IPS-NIHi11 (cell line): ENCODE data around the gene GMNN.
A peak's percentile ranks its signal among the peaks of the same experiment; 100 is the strongest.
"Not testable (repeated sequence)": the region's sequence is repeated elsewhere in the genome, so short reads cannot be mapped to it uniquely, and the experiment has no call there.

Experiments used
- DNase-seq: peaks from one replicate; pipeline ENCODE4 v3.0.0; 2012; ENCODE audit warnings: mixed read lengths, low spot score

GMNN gene

DNA sequence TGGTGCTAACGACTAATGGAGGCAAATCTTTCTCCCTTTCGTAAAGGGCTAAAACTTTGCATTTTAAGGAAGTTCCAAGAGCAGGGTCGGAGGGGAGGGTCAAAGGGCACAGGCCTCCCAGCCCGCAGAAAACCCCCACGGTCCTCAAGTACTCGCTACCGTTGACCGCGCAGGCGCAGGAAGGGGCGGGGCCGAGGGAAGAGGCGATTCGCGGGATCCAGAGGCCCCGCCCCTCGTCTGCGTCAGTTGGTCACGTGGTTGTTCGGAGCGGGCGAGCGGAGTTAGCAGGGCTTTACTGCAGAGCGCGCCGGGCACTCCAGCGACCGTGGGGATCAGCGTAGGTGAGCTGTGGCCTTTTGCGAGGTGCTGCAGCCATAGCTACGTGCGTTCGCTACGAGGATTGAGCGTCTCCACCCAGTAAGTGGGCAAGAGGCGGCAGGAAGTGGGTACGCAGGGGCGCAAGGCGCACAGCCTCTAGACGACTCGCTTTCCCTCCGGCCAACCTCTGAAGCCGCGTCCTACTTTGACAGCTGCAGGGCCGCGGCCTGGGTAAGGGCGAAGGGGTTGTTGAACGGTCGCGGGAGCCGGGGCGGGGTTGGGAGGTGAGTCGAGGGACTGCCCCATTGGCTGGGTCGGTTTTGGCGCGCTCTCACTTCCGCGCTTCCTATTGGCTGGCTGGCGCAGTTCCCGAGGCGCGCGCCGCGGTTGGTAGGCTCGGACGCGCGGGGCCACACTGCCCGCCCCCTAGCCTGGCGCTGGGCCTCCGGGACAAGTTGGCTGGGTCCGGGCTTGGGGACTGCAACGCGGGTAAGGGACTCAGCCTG lies at the start of gene GMNN:
TSS of gene GMNN (plus strand) at position 242 of the 824 bp plus-strand sequence. CDS start 2,310 bp downstream, outside the sequence.
- peak; percentile 96 for DNase-seq

DNA sequence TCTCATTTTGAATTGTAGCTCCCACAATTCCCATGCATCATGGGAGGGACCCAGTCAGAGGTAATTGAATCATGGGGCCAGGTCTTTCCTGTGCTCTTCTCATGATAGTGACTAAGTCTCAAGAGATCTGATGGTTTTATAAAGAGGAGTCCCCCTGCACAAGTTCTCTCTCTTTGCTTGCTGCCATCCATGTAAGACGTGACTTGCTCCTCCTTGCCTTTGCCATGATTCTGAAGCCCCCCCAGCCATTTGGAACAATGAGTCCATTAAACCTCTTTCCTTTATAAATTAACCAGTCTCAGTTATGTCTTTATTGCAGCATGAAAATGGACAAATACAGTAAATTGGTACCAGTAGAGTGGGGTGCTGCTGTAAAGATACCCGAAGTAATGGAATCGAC lies 44.1 kb upstream of the GMNN start:
- not testable (repeated sequence) for DNase-seq

DNA sequence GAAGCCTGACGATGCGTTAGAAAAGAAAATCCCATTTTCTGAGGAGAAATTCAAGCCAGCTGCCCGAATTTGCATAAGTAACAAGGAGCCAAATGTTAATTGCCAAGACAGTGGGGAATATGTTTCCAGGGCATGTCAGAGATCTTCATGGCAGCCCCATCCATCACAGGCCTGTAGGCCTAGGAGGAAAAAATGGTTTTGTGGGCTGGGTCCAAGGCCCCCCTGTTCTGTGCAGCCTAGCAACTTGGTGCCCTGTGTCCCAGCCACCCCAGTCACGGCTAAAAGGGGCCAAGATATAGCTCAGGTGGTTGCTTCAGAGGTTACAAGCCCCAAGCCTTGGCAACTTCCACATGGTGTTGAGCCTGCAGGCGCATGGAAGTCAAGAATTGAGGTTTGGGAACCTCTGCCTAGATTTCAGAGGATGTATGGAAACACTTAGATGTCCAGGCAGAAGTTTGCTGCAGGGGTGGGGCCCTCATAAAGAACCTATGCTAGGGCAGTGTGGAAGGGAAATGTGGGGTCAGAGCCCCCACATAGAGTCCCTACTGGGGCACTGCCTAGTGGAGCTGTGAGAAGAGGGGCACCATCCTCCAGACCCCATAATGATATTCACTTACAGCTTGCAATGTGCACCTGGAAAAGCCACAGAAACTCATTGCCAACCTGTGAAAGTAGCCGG lies 43.1 kb upstream of the GMNN start:
- DNase-seq: not testable (repeated sequence)

GRCh38 chr6:24734166-24734565 lies 40.6 kb upstream of the GMNN start:
- no peak for DNase-seq

DNA sequence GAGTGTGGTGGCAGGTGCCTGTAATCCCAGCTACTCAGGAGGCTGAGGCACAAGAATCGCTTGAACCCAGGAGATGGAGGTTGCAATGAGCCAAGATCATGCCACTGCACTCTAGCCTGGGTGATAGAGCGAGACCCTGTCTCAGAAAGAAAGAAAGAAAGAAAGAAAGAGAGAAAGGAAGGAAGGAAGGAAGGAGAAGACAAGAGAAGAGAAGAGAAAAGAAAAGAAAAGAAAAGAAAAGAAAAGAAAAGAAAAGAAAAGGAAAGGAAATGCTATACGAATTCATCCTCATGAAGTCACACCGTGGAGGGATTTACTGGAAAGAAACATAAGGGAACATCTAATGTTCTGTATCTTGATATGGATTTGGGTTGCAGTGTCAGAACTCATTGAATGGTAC lies 40.0 kb upstream of the GMNN start:
- not testable (repeated sequence) for DNase-seq

GRCh38 chr6:24738741-24739140 lies 36.0 kb upstream of the GMNN start:
- no peak for DNase-seq

GRCh38 chr6:24740861-24741260 lies 33.9 kb upstream of the GMNN start:
- DNase-seq: no peak

GRCh38 chr6:24742216-24742738 lies 32.5 kb upstream of the GMNN start:
- DNase-seq: no peak

DNA sequence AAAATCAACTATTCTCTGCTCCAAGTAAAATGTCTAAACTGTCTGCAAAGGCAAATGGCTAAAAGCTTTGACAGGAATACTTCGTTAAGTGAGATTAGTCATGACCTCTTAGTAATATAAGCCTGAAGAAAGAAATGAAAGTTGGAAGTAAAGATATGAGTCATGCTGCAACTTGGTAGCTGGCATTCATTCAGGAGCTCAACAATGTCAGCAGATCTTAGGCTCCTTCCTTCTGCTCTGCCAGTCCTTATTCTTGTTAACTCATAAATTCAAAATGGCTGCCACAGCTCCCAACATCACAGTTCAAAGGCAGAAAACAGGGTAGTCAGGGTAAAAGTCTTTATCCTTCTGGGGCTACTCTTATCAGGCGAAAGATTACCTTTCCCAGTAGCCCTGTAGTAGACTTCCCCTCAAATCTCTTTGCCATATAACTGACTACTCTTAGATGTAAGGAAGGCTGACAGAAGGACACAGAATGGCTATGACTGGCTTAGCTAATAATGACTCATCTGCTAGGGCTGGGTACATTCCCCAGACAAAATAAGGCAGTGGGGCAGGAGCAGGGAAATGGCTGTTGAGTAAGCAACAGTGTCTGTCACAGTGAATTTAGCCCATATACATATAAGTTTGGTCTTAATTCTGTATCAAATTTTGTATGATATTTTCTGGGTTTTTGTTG lies 31.3 kb upstream of the GMNN start:
- peak; percentile 17 for DNase-seq

DNA sequence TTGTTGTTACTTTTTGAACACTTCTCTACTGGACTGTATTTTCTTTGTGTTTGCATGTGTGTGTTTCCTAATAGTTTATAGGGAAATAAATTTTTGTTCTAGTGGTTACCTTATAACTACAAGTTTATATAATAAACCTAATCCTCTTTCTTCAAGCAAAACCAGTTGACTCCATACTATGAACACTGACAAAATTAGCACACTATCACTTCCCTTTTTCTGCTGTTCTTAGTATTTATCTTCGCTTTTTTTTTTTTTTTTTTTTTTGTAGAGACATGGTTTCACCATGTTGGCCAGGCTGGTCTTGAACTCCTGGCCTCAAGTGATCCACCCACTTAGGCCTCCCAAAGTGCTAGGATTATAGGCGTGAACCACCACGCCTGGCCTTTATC lies 30.8 kb upstream of the GMNN start:
- no peak for DNase-seq

DNA sequence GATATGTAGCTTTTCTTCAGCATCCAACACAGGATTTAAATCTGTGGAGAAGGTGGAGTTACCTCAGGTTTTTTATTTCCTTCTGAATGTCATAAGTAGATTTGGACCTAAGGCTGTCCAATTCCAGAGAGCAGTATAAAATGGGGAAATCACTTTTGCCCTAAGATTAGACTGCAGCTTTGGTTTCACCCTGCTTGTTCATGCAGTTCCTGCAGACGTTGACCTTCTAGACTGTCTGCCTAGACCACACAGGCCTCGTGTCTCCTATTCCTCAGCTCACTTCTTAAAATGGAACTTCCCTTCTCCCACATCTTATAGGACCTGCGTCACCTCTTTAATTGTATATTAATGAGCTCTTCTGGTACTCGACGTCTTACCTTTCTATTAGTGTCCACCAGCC lies 29.8 kb upstream of the GMNN start:
- DNase-seq: no peak

GRCh38 chr6:24749297-24749696 lies 25.4 kb upstream of the GMNN start:
- DNase-seq: no peak

GRCh38 chr6:24750878-24751277 lies 23.9 kb upstream of the GMNN start:
- DNase-seq: not testable (repeated sequence)

DNA sequence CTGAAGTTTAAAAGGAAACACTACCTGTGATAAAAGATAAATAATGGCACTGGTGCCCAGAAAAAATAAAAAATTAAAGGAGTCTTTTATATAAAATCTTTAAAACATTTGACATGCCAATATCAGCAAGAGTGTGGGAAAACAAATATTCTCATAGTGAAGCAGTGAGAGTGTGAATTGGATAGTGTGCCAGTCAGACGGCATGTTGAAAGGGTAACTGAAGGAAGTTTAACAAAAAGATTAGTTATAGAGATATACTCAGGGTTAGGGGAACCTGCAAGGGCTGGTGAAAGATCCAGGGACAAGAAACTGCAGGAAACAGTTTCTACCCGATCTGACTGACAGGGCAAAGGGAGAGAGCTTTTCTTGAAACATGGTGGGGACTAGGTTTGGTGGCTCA lies 22.2 kb upstream of the GMNN start:
- no peak for DNase-seq

DNA sequence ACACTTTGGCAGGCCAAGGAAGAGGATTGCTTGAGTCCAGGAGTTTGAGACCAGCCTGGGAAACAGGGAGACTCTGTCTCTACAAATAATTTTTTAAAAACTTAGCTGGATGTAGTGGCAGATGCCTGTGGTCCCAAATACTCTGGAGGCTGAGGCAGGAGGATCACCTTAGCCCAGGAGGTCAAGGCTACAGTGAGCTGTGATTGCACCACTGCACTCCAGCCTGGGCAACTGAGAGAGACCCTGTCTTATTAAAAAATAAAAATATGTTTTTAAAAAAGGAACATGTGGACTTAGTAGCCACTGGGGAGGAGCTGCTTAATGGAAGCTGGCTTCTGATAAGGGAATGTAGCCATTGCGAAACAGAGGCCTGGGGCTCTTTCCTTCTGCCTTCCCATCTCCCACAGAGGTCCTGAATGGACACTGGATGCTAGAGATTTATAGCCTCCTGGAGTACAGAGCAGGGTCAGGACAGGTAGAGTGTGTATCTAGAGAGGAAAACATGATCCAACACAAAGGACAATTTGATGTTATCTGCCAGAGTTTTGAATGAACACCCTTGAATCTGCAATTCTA lies 21.7 kb upstream of the GMNN start:
- no peak for DNase-seq

GRCh38 chr6:24753545-24753944 lies 21.2 kb upstream of the GMNN start:
- no peak for DNase-seq

- not testable (repeated sequence) for DNase-seq
Observed at GRCh38 chr6:24754378-24754777, 20.4 kb upstream of the GMNN start.

DNA sequence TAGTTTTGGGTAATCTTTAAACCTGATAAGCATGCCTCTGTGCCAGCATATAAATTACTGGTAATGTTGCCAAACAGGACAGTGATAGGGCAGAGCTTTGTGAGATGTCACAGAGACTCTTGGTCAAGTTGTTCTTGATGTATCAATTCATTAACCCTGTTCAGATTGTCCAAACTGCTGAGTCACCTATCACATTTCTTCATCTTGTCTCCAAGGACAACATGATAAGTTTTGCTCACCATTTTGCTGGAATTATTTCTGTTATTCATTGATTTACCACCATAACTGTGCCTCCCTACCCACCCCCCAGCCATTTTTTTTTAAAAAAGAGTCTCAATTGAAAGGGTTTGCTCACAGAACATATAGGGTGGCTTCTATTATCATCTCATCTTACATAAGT lies 19.5 kb upstream of the GMNN start:
- DNase-seq: no peak

- DNase-seq: no peak
Observed at GRCh38 chr6:24757611-24758010, 17.1 kb upstream of the GMNN start.

DNA sequence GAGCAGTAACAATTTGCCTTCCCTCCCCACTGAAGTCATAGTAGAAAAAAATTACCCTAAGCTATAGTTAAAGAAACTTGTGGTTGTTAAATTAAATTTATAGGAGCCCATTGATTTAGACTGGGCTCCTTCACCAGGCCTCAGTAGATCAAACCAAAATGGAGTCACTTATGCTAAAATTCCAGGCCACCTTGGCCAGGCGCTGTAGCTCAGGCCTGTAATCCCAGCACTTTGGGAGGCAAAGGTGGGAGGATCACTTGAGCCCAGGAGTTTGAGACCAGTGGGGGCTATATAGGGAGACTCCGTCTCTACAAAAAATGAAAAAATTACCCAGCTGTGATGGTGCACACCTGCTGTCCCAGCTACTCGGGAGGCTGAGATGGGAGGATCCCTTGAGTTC lies 15.0 kb upstream of the GMNN start:
- no peak for DNase-seq

GRCh38 chr6:24760210-24760609 lies 14.5 kb upstream of the GMNN start:
- no peak for DNase-seq

GRCh38 chr6:24761193-24761835 lies 13.4 kb upstream of the GMNN start:
- DNase-seq: peak; percentile 54
